HEK293 (cell line): ENCODE data around the gene CHST7.

ENCODE experiments used
- FEZF1 ChIP-seq: fragments of 450-650 bp; formaldehyde crosslinking; IDR thresholded peaks from 2 replicates; pipeline ENCODE4 v1.5.1; 2016; ENCODE audit warnings: missing biosample characterization, missing genetic modification characterization
- GLIS1 ChIP-seq: fragments of 450-650 bp; formaldehyde crosslinking; IDR thresholded peaks from 2 replicates; pipeline ENCODE4 v1.5.1; 2016; ENCODE audit warnings: missing biosample characterization, missing genetic modification characterization
- TCF7L2 ChIP-seq: IDR thresholded peaks from 2 replicates; pipeline ENCODE4 v1.6.1; 2011; ENCODE audit warnings: low read depth, mild to moderate bottlenecking, inconsistent platforms, low read length, moderate library complexity, borderline replicate concordance
- TRIM28 ChIP-seq: IDR thresholded peaks from 2 replicates; pipeline ENCODE4 v1.6.1; 2011; ENCODE audit warnings: low read length, control low read depth, borderline replicate concordance
- ZBTB17 ChIP-seq: fragments of 450-650 bp; formaldehyde crosslinking; IDR thresholded peaks from 2 replicates; pipeline ENCODE4 v1.5.1; 2016; ENCODE audit warnings: missing biosample characterization, missing genetic modification characterization
- ZBTB7A ChIP-seq: fragments of 450-650 bp; formaldehyde crosslinking; IDR thresholded peaks from 2 replicates; pipeline ENCODE4 v1.5.1; 2016; ENCODE audit warnings: low read depth, missing biosample characterization, missing genetic modification characterization
- ZNF174 ChIP-seq: fragments of 450-650 bp; formaldehyde crosslinking; IDR thresholded peaks from 2 replicates; pipeline ENCODE4 v1.5.0; 2017; ENCODE audit warnings: missing biosample characterization, mild to moderate bottlenecking, missing genetic modification characterization
- ZNF2 ChIP-seq: fragments of 450-650 bp; formaldehyde crosslinking; IDR thresholded peaks from 2 replicates; pipeline ENCODE4 v1.5.1; 2016; ENCODE audit warnings: missing biosample characterization, missing genetic modification characterization
- ZNF223 ChIP-seq: fragments of 450-650 bp; formaldehyde crosslinking; IDR thresholded peaks from 2 replicates; pipeline ENCODE4 v1.5.1; 2016; ENCODE audit warnings: missing biosample characterization, missing genetic modification characterization
- ZNF302 ChIP-seq: fragments of 450-650 bp; formaldehyde crosslinking; IDR thresholded peaks from 2 replicates; pipeline ENCODE4 v1.5.1; 2016; ENCODE audit warnings: missing biosample characterization, missing genetic modification characterization, low read depth
- ZNF311 ChIP-seq: fragments of 450-650 bp; formaldehyde crosslinking; IDR thresholded peaks from 2 replicates; pipeline ENCODE4 v1.5.1; 2017; ENCODE audit warnings: missing biosample characterization, missing genetic modification characterization, borderline replicate concordance
- ZNF623 ChIP-seq: fragments of 450-650 bp; formaldehyde crosslinking; IDR thresholded peaks from 2 replicates; pipeline ENCODE4 v1.5.1; 2016; ENCODE audit warnings: missing biosample characterization, missing genetic modification characterization
- ZNF658 ChIP-seq: fragments of 450-650 bp; formaldehyde crosslinking; IDR thresholded peaks from 2 replicates; pipeline ENCODE4; 2016; ENCODE audit warnings: missing biosample characterization, missing genetic modification characterization
- ZNF660 ChIP-seq: fragments of 450-650 bp; IDR thresholded peaks from 2 replicates; pipeline ENCODE4 v1.5.1; 2018; ENCODE audit warnings: missing biosample characterization, mild to moderate bottlenecking, missing genetic modification characterization
- ZNF776 ChIP-seq: fragments of 450-650 bp; formaldehyde crosslinking; IDR thresholded peaks from 2 replicates; pipeline ENCODE4 v1.5.0; 2017; ENCODE audit warnings: missing biosample characterization, missing genetic modification characterization, borderline replicate concordance
- ZSCAN30 ChIP-seq: fragments of 450-650 bp; IDR thresholded peaks from 2 replicates; pipeline ENCODE4 v1.5.1; 2018; ENCODE audit warnings: missing biosample characterization, mild to moderate bottlenecking, missing genetic modification characterization, moderate library complexity
- ZXDB ChIP-seq: fragments of 450-650 bp; formaldehyde crosslinking; IDR thresholded peaks from 2 replicates; pipeline ENCODE4 v1.5.1; 2016; ENCODE audit warnings: missing biosample characterization, missing genetic modification characterization
- TF ChIP-seq, protein P1 (sequence below): fragments of 450-650 bp; formaldehyde crosslinking; IDR thresholded peaks from 2 replicates; pipeline ENCODE4 v1.5.1; 2017; ENCODE audit warnings: missing biosample characterization, missing genetic modification characterization
- TF ChIP-seq, protein P2 (sequence below): fragments of 450-650 bp; formaldehyde crosslinking; conservative IDR thresholded peaks from 2 replicates; pipeline ENCODE4 v1.5.1; 2016; ENCODE audit warnings: low read depth, missing biosample characterization, missing genetic modification characterization
- TF ChIP-seq, protein P3 (sequence below): fragments of 450-650 bp; formaldehyde crosslinking; IDR thresholded peaks from 2 replicates; pipeline ENCODE4 v1.5.1; 2016; ENCODE audit warnings: missing biosample characterization, missing genetic modification characterization
- TF ChIP-seq, protein P4 (sequence below): IDR thresholded peaks from 2 replicates; pipeline ENCODE4 v1.6.1; 2011; ENCODE audit warnings: mild to moderate bottlenecking, low read depth, low read length, borderline replicate concordance
- TF ChIP-seq, protein P5 (sequence below): fragments of 450-650 bp; formaldehyde crosslinking; IDR thresholded peaks from 2 replicates; pipeline ENCODE4 v1.5.1; 2016; ENCODE audit warnings: missing biosample characterization, missing genetic modification characterization
- TF ChIP-seq, protein P6 (sequence below): fragments of 450-650 bp; formaldehyde crosslinking; IDR thresholded peaks from 2 replicates; pipeline ENCODE4 v1.5.1; 2017; ENCODE audit warnings: missing biosample characterization, missing genetic modification characterization
- TF ChIP-seq, protein P7 (sequence below): fragments of 450-650 bp; formaldehyde crosslinking; IDR thresholded peaks from 2 replicates; pipeline ENCODE4 v1.5.1; 2016; ENCODE audit warnings: missing biosample characterization, missing genetic modification characterization

CHST7 gene

DNA sequence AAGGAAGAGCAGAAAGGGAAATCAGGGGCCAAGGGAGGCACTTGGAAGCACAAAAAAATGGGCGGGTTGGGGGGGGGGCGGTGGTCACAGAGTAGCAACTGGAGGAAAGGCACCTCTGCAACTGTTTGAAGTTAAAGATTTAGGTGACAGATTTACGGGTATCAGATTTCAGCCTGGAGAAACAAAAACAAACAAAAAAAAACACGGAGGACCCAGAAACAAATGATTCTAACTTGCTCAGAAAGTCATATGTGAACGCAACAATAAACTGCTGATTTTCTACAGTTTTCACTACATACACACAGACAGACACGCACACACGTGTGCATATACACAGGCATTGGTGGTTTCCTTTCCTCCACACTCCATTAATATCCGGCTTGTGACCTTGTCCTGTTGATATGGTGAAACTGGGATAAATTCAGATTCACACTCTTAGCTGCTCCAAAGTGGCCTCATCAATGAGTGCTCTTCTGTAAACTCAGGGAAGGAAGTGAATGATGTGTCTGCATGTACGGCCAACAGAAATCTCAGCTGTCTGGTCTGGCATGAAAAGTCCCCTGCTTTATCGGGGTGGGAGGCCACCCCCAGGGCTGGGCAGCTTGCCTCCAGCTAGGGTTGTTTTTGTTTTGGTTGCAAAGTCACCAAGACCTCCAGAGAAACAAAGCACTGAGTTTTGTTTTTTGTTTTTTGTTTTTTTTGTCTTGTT, 54.3 kb downstream of the CHST7 start (continued):
- TF ChIP-seq, protein P1, sequence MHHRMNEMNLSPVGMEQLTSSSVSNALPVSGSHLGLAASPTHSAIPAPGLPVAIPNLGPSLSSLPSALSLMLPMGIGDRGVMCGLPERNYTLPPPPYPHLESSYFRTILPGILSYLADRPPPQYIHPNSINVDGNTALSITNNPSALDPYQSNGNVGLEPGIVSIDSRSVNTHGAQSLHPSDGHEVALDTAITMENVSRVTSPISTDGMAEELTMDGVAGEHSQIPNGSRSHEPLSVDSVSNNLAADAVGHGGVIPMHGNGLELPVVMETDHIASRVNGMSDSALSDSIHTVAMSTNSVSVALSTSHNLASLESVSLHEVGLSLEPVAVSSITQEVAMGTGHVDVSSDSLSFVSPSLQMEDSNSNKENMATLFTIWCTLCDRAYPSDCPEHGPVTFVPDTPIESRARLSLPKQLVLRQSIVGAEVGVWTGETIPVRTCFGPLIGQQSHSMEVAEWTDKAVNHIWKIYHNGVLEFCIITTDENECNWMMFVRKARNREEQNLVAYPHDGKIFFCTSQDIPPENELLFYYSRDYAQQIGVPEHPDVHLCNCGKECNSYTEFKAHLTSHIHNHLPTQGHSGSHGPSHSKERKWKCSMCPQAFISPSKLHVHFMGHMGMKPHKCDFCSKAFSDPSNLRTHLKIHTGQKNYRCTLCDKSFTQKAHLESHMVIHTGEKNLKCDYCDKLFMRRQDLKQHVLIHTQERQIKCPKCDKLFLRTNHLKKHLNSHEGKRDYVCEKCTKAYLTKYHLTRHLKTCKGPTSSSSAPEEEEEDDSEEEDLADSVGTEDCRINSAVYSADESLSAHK (tag by site-specific recombination) = peak; percentile 76
- no peak for TF ChIP-seq ZSCAN30 (tag by site-specific recombination)
- TF ChIP-seq ZNF2 = no peak
- TF ChIP-seq, protein P2, sequence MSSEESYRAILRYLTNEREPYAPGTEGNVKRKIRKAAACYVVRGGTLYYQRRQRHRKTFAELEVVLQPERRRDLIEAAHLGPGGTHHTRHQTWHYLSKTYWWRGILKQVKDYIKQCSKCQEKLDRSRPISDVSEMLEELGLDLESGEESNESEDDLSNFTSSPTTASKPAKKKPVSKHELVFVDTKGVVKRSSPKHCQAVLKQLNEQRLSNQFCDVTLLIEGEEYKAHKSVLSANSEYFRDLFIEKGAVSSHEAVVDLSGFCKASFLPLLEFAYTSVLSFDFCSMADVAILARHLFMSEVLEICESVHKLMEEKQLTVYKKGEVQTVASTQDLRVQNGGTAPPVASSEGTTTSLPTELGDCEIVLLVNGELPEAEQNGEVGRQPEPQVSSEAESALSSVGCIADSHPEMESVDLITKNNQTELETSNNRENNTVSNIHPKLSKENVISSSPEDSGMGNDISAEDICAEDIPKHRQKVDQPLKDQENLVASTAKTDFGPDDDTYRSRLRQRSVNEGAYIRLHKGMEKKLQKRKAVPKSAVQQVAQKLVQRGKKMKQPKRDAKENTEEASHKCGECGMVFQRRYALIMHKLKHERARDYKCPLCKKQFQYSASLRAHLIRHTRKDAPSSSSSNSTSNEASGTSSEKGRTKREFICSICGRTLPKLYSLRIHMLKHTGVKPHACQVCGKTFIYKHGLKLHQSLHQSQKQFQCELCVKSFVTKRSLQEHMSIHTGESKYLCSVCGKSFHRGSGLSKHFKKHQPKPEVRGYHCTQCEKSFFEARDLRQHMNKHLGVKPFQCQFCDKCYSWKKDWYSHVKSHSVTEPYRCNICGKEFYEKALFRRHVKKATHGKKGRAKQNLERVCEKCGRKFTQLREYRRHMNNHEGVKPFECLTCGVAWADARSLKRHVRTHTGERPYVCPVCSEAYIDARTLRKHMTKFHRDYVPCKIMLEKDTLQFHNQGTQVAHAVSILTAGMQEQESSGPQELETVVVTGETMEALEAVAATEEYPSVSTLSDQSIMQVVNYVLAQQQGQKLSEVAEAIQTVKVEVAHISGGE = no peak
- no peak for TF ChIP-seq ZNF223 (tag by site-specific recombination)
- TF ChIP-seq, protein P3, sequence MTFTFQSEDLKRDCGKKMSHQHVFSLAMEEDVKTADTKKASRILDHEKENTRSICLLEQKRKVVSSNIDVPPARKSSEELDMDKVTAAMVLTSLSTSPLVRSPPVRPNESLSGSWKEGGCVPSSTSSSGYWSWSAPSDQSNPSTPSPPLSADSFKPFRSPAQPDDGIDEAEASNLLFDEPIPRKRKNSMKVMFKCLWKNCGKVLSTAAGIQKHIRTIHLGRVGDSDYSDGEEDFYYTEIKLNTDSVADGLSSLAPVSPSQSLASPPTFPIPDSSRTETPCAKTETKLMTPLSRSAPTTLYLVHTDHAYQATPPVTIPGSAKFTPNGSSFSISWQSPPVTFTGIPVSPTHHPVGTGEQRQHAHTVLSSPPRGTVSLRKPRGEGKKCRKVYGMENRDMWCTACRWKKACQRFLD (tag by site-specific recombination) = no peak
- TF ChIP-seq ZBTB17 (tag by site-specific recombination) = peak; percentile 41; the same call in 1 of the 2 replicates
- TF ChIP-seq ZNF311 (tag by site-specific recombination) = no peak
- no peak for TF ChIP-seq ZNF623 (tag by site-specific recombination)
- TF ChIP-seq, protein P4, sequence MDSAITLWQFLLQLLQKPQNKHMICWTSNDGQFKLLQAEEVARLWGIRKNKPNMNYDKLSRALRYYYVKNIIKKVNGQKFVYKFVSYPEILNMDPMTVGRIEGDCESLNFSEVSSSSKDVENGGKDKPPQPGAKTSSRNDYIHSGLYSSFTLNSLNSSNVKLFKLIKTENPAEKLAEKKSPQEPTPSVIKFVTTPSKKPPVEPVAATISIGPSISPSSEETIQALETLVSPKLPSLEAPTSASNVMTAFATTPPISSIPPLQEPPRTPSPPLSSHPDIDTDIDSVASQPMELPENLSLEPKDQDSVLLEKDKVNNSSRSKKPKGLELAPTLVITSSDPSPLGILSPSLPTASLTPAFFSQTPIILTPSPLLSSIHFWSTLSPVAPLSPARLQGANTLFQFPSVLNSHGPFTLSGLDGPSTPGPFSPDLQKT = no peak
- TF ChIP-seq, protein P5, sequence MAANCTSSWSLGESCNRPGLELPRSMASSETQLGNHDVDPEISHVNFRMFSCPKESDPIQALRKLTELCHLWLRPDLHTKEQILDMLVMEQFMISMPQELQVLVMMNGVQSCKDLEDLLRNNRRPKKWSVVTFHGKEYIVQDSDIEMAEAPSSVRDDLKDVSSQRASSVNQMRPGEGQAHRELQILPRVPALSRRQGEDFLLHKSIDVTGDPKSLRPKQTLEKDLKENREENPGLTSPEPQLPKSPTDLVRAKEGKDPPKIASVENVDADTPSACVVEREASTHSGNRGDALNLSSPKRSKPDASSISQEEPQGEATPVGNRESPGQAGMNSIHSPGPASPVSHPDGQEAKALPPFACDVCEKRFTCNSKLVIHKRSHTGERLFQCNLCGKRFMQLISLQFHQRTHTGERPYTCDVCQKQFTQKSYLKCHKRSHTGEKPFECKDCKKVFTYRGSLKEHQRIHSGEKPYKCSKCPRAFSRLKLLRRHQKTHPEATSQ (tag by site-specific recombination) = no peak
- TF ChIP-seq GLIS1 = peak; percentile 93
- TF ChIP-seq TCF7L2 = peak; percentile 94
- TF ChIP-seq ZXDB (tag by site-specific recombination) = 0 out of 2 replicates have a peak, but pooled peaks have one; percentile 31
- no peak for TF ChIP-seq ZNF174 (tag by site-specific recombination)
- no peak for TF ChIP-seq ZNF776 (tag by site-specific recombination)
- no peak for TF ChIP-seq TRIM28
- TF ChIP-seq, protein P6, sequence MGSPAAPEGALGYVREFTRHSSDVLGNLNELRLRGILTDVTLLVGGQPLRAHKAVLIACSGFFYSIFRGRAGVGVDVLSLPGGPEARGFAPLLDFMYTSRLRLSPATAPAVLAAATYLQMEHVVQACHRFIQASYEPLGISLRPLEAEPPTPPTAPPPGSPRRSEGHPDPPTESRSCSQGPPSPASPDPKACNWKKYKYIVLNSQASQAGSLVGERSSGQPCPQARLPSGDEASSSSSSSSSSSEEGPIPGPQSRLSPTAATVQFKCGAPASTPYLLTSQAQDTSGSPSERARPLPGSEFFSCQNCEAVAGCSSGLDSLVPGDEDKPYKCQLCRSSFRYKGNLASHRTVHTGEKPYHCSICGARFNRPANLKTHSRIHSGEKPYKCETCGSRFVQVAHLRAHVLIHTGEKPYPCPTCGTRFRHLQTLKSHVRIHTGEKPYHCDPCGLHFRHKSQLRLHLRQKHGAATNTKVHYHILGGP (tag by site-specific recombination) = no peak
- peak; percentile 64 for TF ChIP-seq FEZF1
- TF ChIP-seq ZBTB7A (tag by site-specific recombination) = no peak
- no peak for TF ChIP-seq ZNF658 (tag by site-specific recombination)
- TF ChIP-seq, protein P7, sequence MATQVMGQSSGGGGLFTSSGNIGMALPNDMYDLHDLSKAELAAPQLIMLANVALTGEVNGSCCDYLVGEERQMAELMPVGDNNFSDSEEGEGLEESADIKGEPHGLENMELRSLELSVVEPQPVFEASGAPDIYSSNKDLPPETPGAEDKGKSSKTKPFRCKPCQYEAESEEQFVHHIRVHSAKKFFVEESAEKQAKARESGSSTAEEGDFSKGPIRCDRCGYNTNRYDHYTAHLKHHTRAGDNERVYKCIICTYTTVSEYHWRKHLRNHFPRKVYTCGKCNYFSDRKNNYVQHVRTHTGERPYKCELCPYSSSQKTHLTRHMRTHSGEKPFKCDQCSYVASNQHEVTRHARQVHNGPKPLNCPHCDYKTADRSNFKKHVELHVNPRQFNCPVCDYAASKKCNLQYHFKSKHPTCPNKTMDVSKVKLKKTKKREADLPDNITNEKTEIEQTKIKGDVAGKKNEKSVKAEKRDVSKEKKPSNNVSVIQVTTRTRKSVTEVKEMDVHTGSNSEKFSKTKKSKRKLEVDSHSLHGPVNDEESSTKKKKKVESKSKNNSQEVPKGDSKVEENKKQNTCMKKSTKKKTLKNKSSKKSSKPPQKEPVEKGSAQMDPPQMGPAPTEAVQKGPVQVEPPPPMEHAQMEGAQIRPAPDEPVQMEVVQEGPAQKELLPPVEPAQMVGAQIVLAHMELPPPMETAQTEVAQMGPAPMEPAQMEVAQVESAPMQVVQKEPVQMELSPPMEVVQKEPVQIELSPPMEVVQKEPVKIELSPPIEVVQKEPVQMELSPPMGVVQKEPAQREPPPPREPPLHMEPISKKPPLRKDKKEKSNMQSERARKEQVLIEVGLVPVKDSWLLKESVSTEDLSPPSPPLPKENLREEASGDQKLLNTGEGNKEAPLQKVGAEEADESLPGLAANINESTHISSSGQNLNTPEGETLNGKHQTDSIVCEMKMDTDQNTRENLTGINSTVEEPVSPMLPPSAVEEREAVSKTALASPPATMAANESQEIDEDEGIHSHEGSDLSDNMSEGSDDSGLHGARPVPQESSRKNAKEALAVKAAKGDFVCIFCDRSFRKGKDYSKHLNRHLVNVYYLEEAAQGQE (tag by site-specific recombination) = no peak
- no peak for TF ChIP-seq ZNF660 (tag by site-specific recombination)
- no peak for TF ChIP-seq ZNF302 (tag by site-specific recombination)
